ENCODE data around the gene NAT16. TPM values are rescaled to one million over a fixed set of nuclear protein-coding genes. Genes with fewer than 3 reads are reported as not detected.

Gene NAT16
- total and polyA plus RNA-seq, 9 of the 15 experiments (the other 6 are each of a cell fraction or from before 2014, with no cell fraction given) = 0.04 TPM; not detected in 8

DNA sequence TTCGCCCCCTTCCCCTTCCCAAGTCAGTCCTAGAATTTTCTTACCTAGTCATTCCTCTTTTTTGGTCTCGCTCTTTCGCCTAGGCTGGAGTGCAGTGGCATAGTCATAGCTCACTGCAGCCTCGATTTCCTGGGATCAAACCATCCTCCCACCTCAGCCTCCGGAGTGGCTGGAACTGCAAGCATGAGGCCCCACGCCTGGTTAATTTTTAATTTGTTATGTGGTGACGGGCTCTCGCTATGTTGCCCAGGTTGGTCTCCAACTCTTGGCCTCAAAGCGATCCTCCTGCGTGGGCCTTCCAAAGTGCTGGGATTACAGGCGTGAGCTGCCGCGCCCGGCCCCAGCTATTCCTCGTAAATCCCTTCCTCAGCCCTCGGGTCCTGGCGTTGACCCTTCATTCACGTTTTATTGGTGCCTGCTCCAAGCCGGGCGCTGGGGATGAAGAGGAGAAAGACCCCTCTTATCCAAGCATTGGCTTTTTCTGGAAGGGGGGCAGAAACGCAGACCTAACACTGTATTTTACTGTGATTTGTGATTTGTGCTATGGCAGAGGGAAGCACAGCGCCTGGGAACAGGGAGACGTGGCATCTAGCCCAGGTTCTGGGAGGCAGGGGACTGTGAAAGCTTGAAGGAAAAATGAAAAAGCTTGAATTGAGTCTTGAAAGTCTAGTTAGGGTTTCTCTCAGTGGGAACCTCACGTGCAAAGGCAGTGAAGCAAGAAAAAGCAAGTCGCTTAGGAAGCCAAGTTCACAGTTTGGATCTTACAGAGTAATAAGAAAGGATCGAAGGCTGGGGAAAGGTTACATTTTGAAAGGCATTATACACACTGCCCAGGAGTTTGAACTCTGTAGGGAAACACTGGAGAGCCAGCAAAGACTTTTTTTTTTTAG is 38.4 kb upstream of the NAT16 start (continued):
- TF ChIP-seq, protein P1, sequence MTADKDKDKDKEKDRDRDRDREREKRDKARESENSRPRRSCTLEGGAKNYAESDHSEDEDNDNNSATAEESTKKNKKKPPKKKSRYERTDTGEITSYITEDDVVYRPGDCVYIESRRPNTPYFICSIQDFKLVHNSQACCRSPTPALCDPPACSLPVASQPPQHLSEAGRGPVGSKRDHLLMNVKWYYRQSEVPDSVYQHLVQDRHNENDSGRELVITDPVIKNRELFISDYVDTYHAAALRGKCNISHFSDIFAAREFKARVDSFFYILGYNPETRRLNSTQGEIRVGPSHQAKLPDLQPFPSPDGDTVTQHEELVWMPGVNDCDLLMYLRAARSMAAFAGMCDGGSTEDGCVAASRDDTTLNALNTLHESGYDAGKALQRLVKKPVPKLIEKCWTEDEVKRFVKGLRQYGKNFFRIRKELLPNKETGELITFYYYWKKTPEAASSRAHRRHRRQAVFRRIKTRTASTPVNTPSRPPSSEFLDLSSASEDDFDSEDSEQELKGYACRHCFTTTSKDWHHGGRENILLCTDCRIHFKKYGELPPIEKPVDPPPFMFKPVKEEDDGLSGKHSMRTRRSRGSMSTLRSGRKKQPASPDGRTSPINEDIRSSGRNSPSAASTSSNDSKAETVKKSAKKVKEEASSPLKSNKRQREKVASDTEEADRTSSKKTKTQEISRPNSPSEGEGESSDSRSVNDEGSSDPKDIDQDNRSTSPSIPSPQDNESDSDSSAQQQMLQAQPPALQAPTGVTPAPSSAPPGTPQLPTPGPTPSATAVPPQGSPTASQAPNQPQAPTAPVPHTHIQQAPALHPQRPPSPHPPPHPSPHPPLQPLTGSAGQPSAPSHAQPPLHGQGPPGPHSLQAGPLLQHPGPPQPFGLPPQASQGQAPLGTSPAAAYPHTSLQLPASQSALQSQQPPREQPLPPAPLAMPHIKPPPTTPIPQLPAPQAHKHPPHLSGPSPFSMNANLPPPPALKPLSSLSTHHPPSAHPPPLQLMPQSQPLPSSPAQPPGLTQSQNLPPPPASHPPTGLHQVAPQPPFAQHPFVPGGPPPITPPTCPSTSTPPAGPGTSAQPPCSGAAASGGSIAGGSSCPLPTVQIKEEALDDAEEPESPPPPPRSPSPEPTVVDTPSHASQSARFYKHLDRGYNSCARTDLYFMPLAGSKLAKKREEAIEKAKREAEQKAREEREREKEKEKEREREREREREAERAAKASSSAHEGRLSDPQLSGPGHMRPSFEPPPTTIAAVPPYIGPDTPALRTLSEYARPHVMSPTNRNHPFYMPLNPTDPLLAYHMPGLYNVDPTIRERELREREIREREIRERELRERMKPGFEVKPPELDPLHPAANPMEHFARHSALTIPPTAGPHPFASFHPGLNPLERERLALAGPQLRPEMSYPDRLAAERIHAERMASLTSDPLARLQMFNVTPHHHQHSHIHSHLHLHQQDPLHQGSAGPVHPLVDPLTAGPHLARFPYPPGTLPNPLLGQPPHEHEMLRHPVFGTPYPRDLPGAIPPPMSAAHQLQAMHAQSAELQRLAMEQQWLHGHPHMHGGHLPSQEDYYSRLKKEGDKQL (CRISPR knock-in tag; IDR thresholded peaks at IDR 0.05; ENCODE audit: borderline replicate concordance) = 0 out of 2 replicates have a peak, but pooled peaks have one; percentile 69
- TF ChIP-seq LCOR (CRISPR knock-in tag; IDR thresholded peaks at IDR 0.05) = 0 out of 2 replicates have a peak, but pooled peaks have one; percentile 32
- TF ChIP-seq ZNF184 (CRISPR knock-in tag; IDR thresholded peaks at IDR 0.05) = no peak
- no peak for TF ChIP-seq NFE2L1 (tag; IDR thresholded peaks at IDR 0.05; ENCODE audit: borderline replicate concordance, low read depth)
- TF ChIP-seq HDAC1 (IDR thresholded peaks at IDR 0.05) = peak in 1 of 2 experiments; percentile 17; a peak in 2 of 4 replicates
- TF ChIP-seq ZNF146 (CRISPR knock-in tag; IDR thresholded peaks at IDR 0.05; ENCODE audit: unreplicated experiment) = no peak
- TF ChIP-seq ZNF511 (CRISPR knock-in tag; IDR thresholded peaks at IDR 0.05) = peak; percentile 58; the same call in 1 of the 2 replicates
- TF ChIP-seq KAT7 (CRISPR knock-in tag; IDR thresholded peaks at IDR 0.05; ENCODE audit: borderline replicate concordance) = no peak
- TF ChIP-seq HDAC2 (IDR thresholded peaks at IDR 0.05) = peak; percentile 51; the same call in 1 of the 2 replicates
- 0 out of 2 replicates have a peak, but pooled peaks have one; percentile 60 for TF ChIP-seq LARP7 (IDR thresholded peaks at IDR 0.05)
- no peak for TF ChIP-seq ZBTB43 (CRISPR knock-in tag; IDR thresholded peaks at IDR 0.05)
- no peak for TF ChIP-seq CLOCK (CRISPR knock-in tag; IDR thresholded peaks at IDR 0.05; ENCODE audit: borderline replicate concordance)
- TF ChIP-seq SIN3A (IDR thresholded peaks at IDR 0.05; ENCODE audit: borderline replicate concordance in 2 of 2, control insufficient read depth in 1 of 2, low read depth in 2 of 2, low read length in 2 of 2) = 0 out of 4 replicates have a peak, but pooled peaks have one; percentile 16 to 45
